Activated CD4-positive, alpha-beta T cell treated with anti-CD3 and anti-CD28 coated beads, Interleukin-2, amount 10 ng/mL, durations not matched to agents 7 days and 5 days (primary cell): ENCODE measurements around the gene TRIM65. TPM values are rescaled to one million over a fixed set of nuclear protein-coding genes. Genes with fewer than 3 reads are reported as not detected.

Source experiments
- CTCF ChIA-PET: fragments of 350-600 bp; sonication (Branson Sonifier 250); formaldehyde crosslinking; loops from one replicate; lab custom pipeline; 2021; ENCODE audit warnings: antibody characterized with exemption; lab: Charles Lee
- POLR2A ChIA-PET: fragments of 350-600 bp; sonication (Branson Sonifier 250); formaldehyde crosslinking; loops from one replicate; lab custom pipeline; 2021; ENCODE audit warnings: antibody characterized with exemption; lab: Charles Lee
- DNase-seq: peaks from one replicate; pipeline ENCODE4 v3.0.0-alpha.2; 2020
- H3K27ac Mint-ChIP-seq: one replicate; pipeline ENCODE4 v1.8.0; 2021; ENCODE audit warnings: mild to moderate bottlenecking, moderate library complexity, mixed read lengths
- H3K27me3 Mint-ChIP-seq: one replicate; pipeline ENCODE4 v1.8.0; 2021; ENCODE audit warnings: mixed read lengths
- H3K36me3 Mint-ChIP-seq: one replicate; pipeline ENCODE4 v1.8.0; 2021; ENCODE audit warnings: low read depth, mixed read lengths
- H3K4me1 Mint-ChIP-seq: one replicate; pipeline ENCODE4 v1.8.0; 2021; ENCODE audit warnings: mixed read lengths
- H3K4me3 Mint-ChIP-seq: one replicate; pipeline ENCODE4 v1.8.0; 2021; ENCODE audit warnings: mild to moderate bottlenecking, moderate library complexity, mixed read lengths
- H3K9me3 Mint-ChIP-seq: one replicate; pipeline ENCODE4 v1.8.0; 2021; ENCODE audit warnings: mixed read lengths
- total RNA-seq, 2 experiments: library from RNA; stranded (reverse); gene quantifications; one replicate each; pipeline ENCODE4 v1.2.3, GENCODE V29; 2021

TRIM65 gene
- total RNA-seq, 2 experiments from 2014 or later = 26.5 to 28.7 TPM

DNA sequence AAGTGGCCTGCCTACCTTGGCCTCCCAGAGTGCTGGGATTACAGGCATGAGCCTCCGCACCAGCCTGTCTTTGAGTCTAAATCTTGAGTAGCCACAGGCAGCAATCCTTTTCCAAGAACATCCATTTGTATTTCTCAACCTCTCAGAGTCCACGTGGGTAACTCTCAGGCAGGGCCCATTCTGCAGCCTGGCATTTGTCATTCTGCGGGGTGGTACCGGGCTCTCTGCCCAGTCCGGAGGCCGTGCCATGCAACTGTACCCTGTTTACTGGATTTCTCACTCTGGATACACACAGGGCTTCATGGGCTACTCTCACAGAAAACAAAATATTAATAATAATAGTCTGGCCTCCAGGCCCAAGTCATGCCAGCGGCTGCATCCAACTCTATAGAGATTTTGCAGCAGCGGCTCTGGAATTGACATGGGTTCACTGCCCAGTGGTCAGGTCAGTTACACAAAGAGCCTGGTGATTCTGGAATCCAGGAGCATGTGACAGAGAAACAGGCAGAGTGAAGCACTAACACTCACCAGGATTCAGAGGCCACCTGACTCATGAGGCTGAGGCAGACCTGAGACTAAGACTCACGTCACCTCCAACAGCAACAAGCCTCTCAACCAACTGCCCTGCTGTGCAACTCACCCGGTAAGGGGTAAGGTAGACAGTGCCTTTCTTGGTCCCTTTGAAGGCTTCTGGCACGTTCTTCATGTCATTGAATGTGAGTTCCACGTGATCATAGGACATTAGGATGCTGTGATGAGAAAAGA is 45.6 kb downstream of the TRIM65 start:
- no peak overlapping the region for H3K4me3 Mint-ChIP-seq
- peaks cover 23% of the 10 kb centered on the region for H3K4me1 Mint-ChIP-seq
- CTCF ChIA-PET = interaction anchor here (1.2 to 8.0 kb wide), 4 partner anchors 11 to 76 kb away, joined by 4 to 48 read pairs (median 6); no protein-coding TSS in a partner anchor

DNA sequence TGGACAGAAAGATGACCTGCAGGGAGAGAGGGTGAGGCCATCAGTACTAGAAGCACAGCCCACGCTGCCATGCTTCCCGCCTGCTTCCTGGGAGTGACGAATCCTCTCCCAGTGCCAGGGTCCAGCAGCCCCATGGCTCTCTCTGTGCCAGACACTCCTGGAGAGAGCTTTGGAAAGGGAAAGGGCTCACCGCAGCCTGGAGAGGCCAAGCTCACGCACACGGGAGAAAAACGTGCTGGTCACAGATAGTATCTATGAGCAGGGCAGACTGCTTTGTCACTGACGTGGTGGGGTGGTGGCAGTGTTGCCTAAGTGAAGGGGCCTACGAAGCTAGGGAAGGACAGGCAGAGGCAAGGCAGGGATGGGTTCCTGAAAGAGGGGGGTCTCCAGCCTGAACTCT is 47.0 kb downstream of the TRIM65 start:
- Mint-ChIP-seq H3K9me3 (no peaks in the 10 kb centered on the region), H3K27ac (no peak overlapping the region), H3K36me3 (peaks cover 40% of the 10 kb centered on the region), H3K4me1 (peaks cover 37% of the 10 kb centered on the region), H3K4me3 (no peak overlapping the region), H3K27me3 (no peaks in the 10 kb centered on the region)
- CTCF ChIA-PET = interaction anchor here (0.9 to 8.0 kb wide), 10 partner anchors 8 to 96 kb away, joined by 3 to 48 read pairs (median 4); no protein-coding TSS in a partner anchor
- DNase-seq = no peak
- POLR2A ChIA-PET = no interaction called here

More for the DNA sequence above, 45.6 kb downstream of the TRIM65 start:
- no peaks in the 10 kb centered on the region for H3K9me3 Mint-ChIP-seq
- no peak overlapping the region for H3K27ac Mint-ChIP-seq
- peaks cover 32% of the 10 kb centered on the region for H3K36me3 Mint-ChIP-seq
- no peak for DNase-seq
- POLR2A ChIA-PET = no interaction called here
- H3K27me3 Mint-ChIP-seq = no peaks in the 10 kb centered on the region

DNA sequence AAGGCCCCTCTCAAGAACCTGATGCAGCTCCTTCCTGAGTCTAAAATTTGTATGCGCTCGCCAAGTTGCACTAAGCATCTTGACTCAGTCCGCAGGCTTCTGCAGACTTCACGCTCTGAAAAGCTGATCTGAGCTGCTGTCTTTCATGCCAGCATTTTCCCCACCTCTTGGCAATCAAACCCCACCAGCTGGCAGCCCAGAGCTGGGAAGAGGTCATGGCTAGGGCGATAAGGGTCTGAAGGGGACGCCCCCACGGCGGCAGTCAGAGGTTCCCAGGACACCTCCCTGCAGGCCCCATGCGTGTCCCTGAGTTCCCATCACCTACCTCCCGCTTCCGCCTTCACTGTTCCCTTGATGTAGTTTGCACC is 47.5 kb downstream of the TRIM65 start:
- H3K4me1 Mint-ChIP-seq = peaks cover 34% of the 10 kb centered on the region
- no peak for DNase-seq
- no peaks in the 10 kb centered on the region for H3K27me3 Mint-ChIP-seq
- no peaks in the 10 kb centered on the region for H3K9me3 Mint-ChIP-seq
- ChIA-PET CTCF (interaction anchor here (0.9 to 8.0 kb wide), 8 partner anchors 9 to 96 kb away, joined by 3 to 48 read pairs (median 4); no protein-coding TSS in a partner anchor), POLR2A (no interaction called here)
- no peak overlapping the region for H3K4me3 Mint-ChIP-seq
- no peak overlapping the region for H3K27ac Mint-ChIP-seq
- H3K36me3 Mint-ChIP-seq = peaks cover 40% of the 10 kb centered on the region

DNA sequence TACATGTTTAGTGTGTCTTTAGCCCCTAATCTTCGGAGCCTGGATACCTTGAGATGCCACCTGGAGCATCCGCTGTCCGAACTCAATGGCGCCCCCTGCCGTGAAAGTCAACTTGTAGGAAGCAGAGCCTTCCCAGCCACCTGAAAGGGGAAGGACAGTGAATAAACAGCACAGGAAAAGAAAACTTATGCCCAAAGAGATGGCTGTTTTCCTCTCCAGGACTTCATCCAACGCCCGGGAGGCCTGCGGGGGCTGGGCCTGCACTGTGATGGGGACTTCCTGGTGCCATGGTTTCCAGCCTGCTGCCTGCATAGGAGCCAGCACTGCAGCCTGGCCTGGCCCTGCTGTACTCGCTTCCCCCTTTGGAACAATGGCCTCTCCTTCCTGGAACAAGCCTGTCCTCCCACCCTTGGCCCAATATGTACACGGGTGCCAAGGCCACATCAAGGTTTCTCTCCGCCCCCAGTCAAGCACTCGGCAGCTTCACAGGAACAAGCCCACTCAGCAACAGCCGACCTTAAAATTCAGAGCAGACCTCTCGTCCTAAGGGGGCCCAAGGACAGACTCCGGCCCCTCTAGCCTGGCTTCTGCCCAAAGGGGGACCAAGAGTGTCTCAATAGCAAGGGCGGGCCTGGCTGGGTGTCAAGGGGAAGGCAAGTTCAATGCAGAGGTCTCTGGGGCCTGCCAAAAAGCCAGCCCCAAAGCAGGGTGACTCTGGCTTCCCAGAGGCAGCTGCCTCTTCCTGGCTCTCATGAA is 48.0 kb downstream of the TRIM65 start:
- peak; percentile 86 for DNase-seq
- Mint-ChIP-seq H3K9me3 (no peaks in the 10 kb centered on the region), H3K27ac (peak overlapping the region; percentile 74), H3K4me1 (peaks cover 33% of the 10 kb centered on the region), H3K36me3 (peaks cover 40% of the 10 kb centered on the region), H3K4me3 (no peak overlapping the region), H3K27me3 (no peaks in the 10 kb centered on the region)
- ChIA-PET POLR2A (interaction anchor here (0.5 to 0.6 kb wide), 3 partner anchors 50 to 415 kb away, joined by 3 to 6 read pairs (median 3); no protein-coding TSS in a partner anchor), CTCF (interaction anchor here (0.8 to 8.0 kb wide), 13 partner anchors 9 to 95 kb away, joined by 3 to 48 read pairs (median 4); partner anchors contain the start of gene UNK)

DNA sequence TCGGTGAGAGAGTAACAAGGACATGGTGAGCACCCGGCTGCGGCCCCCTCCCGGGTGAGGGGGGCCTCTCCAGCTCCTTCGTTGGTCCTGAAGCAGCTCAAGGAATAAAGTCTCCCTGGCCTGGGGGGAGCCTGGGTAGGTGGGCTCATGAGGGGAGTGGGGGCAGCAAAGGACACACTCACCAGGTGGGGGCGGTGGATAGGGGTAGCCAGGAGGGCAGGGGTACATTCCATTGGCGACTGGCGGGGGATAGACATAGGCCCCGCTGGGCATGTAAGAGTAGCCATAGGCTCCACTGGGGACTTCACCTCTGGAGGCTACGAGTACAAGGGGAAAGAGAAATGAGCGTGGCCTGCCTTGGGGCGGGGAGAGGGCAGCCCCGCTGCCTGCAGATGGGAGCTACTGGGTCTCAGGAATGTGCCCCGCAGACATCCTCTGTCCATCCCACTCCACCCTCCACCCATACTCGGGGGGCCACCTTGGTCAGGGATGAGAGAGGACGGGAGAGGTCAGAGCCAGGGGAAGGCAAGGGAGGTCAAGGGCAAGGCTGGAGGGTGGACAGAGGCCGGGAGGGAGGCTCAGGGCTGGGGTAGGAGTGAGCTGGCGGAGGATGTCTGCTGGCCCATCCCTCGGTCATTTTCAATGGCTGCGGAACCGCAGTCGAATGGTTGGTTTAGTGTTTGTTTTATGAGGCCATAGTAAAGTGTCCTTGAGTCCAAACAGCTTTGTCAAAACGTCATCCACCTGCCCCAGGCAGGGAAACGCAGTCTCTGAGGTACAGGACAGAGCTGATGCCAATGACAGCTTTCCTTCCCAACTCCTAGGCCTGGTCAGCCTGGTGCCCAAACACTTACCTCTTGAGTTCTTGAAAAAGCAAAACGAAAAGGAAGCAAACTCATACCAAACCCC is 48.9 kb downstream of the TRIM65 start:
- Mint-ChIP-seq H3K4me3 (no peak overlapping the region), H3K27me3 (no peaks in the 10 kb centered on the region), H3K36me3 (peaks cover 44% of the 10 kb centered on the region), H3K9me3 (no peaks in the 10 kb centered on the region), H3K4me1 (peaks cover 29% of the 10 kb centered on the region), H3K27ac (peak overlapping the region; percentile 74)
- no peak for DNase-seq
- ChIA-PET CTCF (interaction anchor here (0.6 to 8.0 kb wide), 12 partner anchors 10 to 98 kb away, joined by 3 to 48 read pairs (median 3); partner anchors contain the start of gene UNK), POLR2A (interaction anchor here (0.5 to 0.6 kb wide), 4 partner anchors 49 to 414 kb away, joined by 3 to 6 read pairs (median 4); no protein-coding TSS in a partner anchor)

DNA sequence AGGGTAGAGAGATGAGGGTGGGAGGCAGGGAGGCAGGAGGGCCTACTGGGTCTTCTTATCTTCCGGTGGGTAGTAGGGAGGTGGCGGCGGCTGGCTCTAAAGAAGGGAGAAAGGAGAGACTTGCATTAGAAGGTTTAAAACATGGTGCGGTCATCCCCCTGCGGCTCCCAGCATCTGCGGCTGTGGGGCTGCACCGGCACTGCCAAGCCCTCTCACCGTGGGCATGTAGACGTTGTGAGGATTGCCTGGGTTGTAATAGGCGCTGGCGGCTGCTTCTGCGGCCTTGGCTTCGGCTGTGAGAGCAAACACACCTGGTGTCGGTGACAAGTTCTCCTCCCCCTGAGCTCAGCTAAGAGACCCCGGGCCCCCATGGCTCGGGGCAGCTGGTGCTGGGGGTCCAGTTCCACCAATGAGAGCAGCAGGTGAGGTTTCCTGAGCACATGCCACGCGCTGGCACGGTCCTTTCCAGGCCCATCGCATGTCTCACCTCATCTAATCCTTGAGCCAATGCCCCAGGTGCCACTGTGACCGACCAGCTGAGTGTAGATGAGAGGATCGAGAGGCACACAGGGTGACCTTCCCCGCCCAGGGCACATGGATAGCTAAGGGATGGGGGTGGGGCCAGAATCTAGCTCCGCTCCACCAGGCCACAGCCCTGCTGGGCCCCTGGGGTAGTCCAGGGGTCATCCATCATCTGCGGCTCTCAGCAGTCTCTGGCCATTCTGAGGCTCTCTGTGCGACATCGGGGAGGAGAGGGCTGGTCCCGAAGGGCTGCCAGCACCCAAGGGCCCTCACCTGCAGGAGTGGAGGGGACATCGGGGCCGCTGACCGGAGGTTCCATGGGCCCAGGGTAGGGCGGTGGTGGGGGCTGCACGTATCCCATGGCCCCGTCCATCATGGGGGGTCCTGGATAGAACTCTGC is 49.8 kb downstream of the TRIM65 start:
- no peak for DNase-seq
- Mint-ChIP-seq H3K4me3 (no peak overlapping the region), H3K36me3 (peaks cover 46% of the 10 kb centered on the region), H3K4me1 (peaks cover 30% of the 10 kb centered on the region), H3K27ac (peak overlapping the region; percentile 13), H3K9me3 (no peaks in the 10 kb centered on the region), H3K27me3 (no peaks in the 10 kb centered on the region)
- POLR2A ChIA-PET = interaction anchor here (0.6 to 1.2 kb wide), 2 partner anchors 8 to 71 kb away, joined by 4 read pairs; partner anchors contain the start of gene WBP2
- CTCF ChIA-PET = interaction anchor here (0.6 to 8.0 kb wide), 14 partner anchors 8 to 97 kb away, joined by 3 to 48 read pairs (median 4); partner anchors contain the start of genes GALK1, UNK and WBP2

DNA sequence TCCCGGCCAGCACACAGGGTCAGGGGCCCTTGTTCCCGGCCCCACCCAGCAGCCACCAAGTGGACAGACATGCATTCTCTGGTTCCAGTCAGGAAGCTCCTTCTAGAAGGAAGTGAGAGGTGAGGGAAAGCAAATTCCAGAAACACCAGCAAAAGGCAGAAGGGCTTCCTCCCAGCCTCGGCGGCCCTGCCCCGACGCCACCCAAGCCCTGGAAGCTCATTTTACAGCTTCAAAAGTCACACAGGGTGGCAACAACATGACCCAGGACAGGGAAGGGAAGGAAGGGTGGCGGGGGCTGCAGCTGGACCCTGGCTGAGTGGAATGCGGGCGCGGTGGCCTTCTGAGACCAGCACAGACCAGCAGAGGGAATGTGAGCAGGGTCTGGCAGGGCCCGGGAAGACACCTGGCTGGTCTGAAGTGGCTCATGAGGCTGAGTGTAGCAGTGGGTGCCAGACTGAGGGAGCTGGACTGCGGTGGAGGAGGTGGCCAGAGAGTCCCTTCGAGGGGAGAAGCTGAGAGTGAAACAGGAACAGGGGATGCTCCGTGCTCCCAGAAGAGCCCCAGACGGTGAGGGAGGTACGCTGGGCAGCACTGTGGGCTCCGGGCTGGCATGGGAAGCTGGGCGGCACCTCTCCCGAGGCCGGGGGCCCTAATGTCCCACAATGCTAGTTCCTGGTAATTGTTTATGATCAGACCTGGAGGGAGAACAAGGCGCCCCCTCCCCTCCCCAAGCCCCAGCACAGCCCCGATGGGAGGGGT is 50.6 kb downstream of the TRIM65 start:
- no peaks in the 10 kb centered on the region for H3K9me3 Mint-ChIP-seq
- CTCF ChIA-PET = interaction anchor here (0.6 to 8.0 kb wide), 14 partner anchors 8 to 379 kb away, joined by 3 to 48 read pairs (median 3); partner anchors contain the start of genes GALK1 and WBP2
- peaks cover 30% of the 10 kb centered on the region for H3K4me1 Mint-ChIP-seq
- H3K27ac Mint-ChIP-seq = peak overlapping the region; percentile 80
- H3K36me3 Mint-ChIP-seq = peaks cover 41% of the 10 kb centered on the region
- H3K27me3 Mint-ChIP-seq = no peaks in the 10 kb centered on the region
- POLR2A ChIA-PET = interaction anchor here (1.2 kb wide), 1 partner anchor 9 kb away, joined by 4 read pairs; the partner anchor contains the start of gene WBP2
- no peak for DNase-seq
- H3K4me3 Mint-ChIP-seq = peak overlapping the region; percentile 36

DNA sequence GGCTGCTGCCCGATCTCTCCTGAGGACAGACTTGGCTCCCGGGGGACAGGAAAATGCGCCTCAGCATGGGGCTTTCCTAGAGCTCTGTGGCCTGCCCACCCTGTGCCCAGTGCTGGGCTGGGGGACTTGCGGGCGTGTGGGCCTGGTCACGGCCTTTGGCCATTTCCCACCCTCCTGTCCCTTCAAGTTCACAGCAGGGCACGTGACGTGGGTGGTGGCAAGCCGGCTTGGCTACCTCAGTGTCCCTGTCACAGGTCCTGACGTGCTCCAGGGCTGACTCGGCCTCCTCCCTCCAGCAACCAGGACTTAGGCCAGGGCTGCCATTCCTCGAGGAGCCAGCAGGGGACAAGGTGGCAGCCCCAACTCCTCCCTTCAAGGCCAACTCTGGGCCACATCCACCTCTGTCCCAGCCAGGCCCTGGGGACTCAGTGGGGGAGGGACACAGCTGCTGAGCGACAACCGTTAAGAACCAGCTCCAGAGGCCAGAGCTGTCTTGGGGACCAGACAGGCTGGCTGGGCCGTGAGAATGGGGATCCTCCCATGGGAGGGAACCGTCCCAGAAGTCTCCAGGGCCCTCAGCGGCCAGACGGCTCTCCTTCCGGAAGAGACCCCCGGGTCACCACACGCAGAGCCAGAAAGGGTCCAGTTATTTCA is 51.6 kb downstream of the TRIM65 start:
- peak overlapping the region; percentile 48 for H3K4me3 Mint-ChIP-seq
- peaks cover 44% of the 10 kb centered on the region for H3K36me3 Mint-ChIP-seq
- H3K4me1 Mint-ChIP-seq = peaks cover 30% of the 10 kb centered on the region
- peak overlapping the region; percentile 98 for H3K27ac Mint-ChIP-seq
- ChIA-PET CTCF (interaction anchor here (0.7 to 8.0 kb wide), 13 partner anchors 9 to 378 kb away, joined by 3 to 48 read pairs (median 4); partner anchors contain the start of genes TRIM47 and WBP2), POLR2A (interaction anchor here (0.6 kb wide), 1 partner anchor 159 kb away, joined by 3 read pairs; no protein-coding TSS in a partner anchor)
- peak; percentile 67 for DNase-seq
- H3K9me3 Mint-ChIP-seq = no peaks in the 10 kb centered on the region
- H3K27me3 Mint-ChIP-seq = no peaks in the 10 kb centered on the region

DNA sequence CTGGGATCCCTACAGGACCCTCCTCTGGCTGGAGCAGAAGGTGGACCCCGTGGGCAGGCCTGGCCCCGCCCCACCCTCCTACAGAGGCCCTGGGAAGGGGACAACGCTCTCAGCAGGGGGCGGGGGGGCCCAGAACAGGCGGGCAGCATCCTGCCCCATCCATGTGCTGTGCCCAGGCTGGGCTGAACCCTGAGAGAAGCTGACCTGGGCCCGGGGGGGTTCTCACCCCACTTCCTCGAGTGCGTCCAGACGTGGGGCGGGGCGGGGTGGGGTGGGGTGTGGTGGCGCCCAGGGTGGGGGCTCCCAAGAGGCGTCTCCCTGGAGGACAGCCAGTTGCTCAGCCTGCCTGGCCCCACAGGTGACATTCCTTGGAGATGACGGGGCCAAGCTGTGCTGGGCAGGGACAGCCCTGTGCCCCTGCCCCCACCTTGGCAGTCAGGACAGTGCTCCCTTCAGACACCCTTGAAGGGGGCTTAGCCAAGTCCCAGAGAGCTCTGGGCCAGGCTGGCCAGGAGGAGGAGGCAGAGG is 52.2 kb downstream of the TRIM65 start:
- H3K27me3 Mint-ChIP-seq = no peaks in the 10 kb centered on the region
- CTCF ChIA-PET = interaction anchor here (1.0 to 8.0 kb wide), 11 partner anchors 10 to 91 kb away, joined by 3 to 48 read pairs (median 6); partner anchors contain the start of genes TRIM47 and WBP2
- no peaks in the 10 kb centered on the region for H3K9me3 Mint-ChIP-seq
- DNase-seq = no peak
- H3K4me1 Mint-ChIP-seq = peaks cover 30% of the 10 kb centered on the region
- H3K4me3 Mint-ChIP-seq = peak overlapping the region; percentile 95
- H3K36me3 Mint-ChIP-seq = peaks cover 42% of the 10 kb centered on the region
- H3K27ac Mint-ChIP-seq = peak overlapping the region; percentile 98
- POLR2A ChIA-PET = interaction anchor here (0.6 to 1.0 kb wide), 2 partner anchors 52 to 160 kb away, joined by 3 read pairs; partner anchors contain the start of gene TRIM65
